Measurements from ENCODE around the gene MGMT.

- TF ChIP-seq, protein P1, sequence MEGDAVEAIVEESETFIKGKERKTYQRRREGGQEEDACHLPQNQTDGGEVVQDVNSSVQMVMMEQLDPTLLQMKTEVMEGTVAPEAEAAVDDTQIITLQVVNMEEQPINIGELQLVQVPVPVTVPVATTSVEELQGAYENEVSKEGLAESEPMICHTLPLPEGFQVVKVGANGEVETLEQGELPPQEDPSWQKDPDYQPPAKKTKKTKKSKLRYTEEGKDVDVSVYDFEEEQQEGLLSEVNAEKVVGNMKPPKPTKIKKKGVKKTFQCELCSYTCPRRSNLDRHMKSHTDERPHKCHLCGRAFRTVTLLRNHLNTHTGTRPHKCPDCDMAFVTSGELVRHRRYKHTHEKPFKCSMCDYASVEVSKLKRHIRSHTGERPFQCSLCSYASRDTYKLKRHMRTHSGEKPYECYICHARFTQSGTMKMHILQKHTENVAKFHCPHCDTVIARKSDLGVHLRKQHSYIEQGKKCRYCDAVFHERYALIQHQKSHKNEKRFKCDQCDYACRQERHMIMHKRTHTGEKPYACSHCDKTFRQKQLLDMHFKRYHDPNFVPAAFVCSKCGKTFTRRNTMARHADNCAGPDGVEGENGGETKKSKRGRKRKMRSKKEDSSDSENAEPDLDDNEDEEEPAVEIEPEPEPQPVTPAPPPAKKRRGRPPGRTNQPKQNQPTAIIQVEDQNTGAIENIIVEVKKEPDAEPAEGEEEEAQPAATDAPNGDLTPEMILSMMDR (IDR thresholded peaks at IDR 0.05): no peak
- TF ChIP-seq POLR2AphosphoS5 (IDR thresholded peaks at IDR 0.05): no peak
These were observed 27.1 kb downstream of the MGMT start for GRCh38 chr10:129494176-129494575.
